OCI-LY1 (cell line): Measurements from ENCODE around the gene KITLG.
"Not testable (repeated sequence)": the region's sequence is repeated elsewhere in the genome, so short reads cannot be mapped to it uniquely, and the experiment has no call there.

ENCODE experiments used
- H2AFZ ChIP-seq: fragments of 200-600 bp; sonication (generic), shearing (Covaris generic); 2 replicates; pipeline ENCODE4 v1.6.0; 2014; ENCODE audit warnings: antibody characterized with exemption, mild to moderate bottlenecking, low read length
- H3F3A ChIP-seq: fragments of 200-600 bp; sonication (generic), shearing (Covaris generic); 2 replicates; pipeline ENCODE4 v1.6.0; 2014; ENCODE audit warnings: mild to moderate bottlenecking, antibody characterized with exemption, low read length, moderate library complexity; ENCODE audit not compliant: insufficient read depth
- H3K27ac ChIP-seq: fragments of 200-600 bp; sonication (generic); 2 replicates; pipeline ENCODE4 v1.5.1; 2014; ENCODE audit warnings: low read length, mixed run types, mild to moderate bottlenecking, low read depth; ENCODE audit not compliant: poor library complexity, severe bottlenecking
- H3K27me3 ChIP-seq: fragments of 200-600 bp; sonication (generic); 2 replicates; pipeline ENCODE4 v1.6.0; 2014; ENCODE audit warnings: antibody characterized with exemption, mild to moderate bottlenecking, low read length, moderate library complexity; ENCODE audit not compliant: insufficient read depth
- H3K36me3 ChIP-seq: fragments of 200-600 bp; sonication (generic); 2 replicates; pipeline ENCODE4 v1.6.1; 2014; ENCODE audit warnings: mild to moderate bottlenecking, antibody characterized with exemption, low read length, moderate library complexity, mixed read lengths; ENCODE audit not compliant: insufficient read depth
- H3K4me1 ChIP-seq: fragments of 200-600 bp; sonication (generic); 2 replicates; pipeline ENCODE4 v1.5.1; 2014; ENCODE audit warnings: mild to moderate bottlenecking, low read length, moderate library complexity; ENCODE audit not compliant: insufficient read depth, severe bottlenecking
- H3K4me2 ChIP-seq: fragments of 200-600 bp; sonication (generic), shearing (Covaris generic); 2 replicates; pipeline ENCODE4 v1.6.1; 2014; ENCODE audit warnings: low read length
- H3K4me3 ChIP-seq: fragments of 200-600 bp; sonication (generic); 2 replicates; pipeline ENCODE4 v1.5.1; 2014; ENCODE audit warnings: low read length, low read depth, mild to moderate bottlenecking, mixed read lengths; ENCODE audit not compliant: poor library complexity, severe bottlenecking
- H3K79me2 ChIP-seq: fragments of 200-600 bp; shearing (Covaris generic); 2 replicates; pipeline ENCODE4 v1.6.1; 2016; ENCODE audit warnings: mixed run types, low read length, mixed read lengths; ENCODE audit not compliant: insufficient read depth
- H3K9ac ChIP-seq: fragments of 200-600 bp; sonication (generic), shearing (Covaris generic); 2 replicates; pipeline ENCODE4 v1.6.1; 2014; ENCODE audit warnings: mild to moderate bottlenecking, low read length, mixed read lengths
- H3K9me2 ChIP-seq: fragments of 200-600 bp; sonication (generic), shearing (Covaris generic); 2 replicates; pipeline ENCODE4 v1.6.1; 2014; ENCODE audit warnings: low read depth, mild to moderate bottlenecking, low read length, mixed read lengths
- H3K9me3 ChIP-seq: fragments of 200-600 bp; shearing (Covaris generic); 2 replicates; pipeline ENCODE4 v1.6.1; 2014; ENCODE audit warnings: low read length, mixed read lengths
- H4K20me1 ChIP-seq: fragments of 200-600 bp; sonication (generic), shearing (Covaris generic); 2 replicates; pipeline ENCODE4 v1.6.0; 2016; ENCODE audit warnings: mild to moderate bottlenecking, low read length; ENCODE audit not compliant: insufficient read depth
- CTCF ChIP-seq: fragments of 200-600 bp; sonication (generic), shearing (Covaris generic); IDR thresholded peaks from 2 replicates; pipeline ENCODE4 v1.5.1; 2017; ENCODE audit warnings: mild to moderate bottlenecking, antibody characterized with exemption, low read length, moderate library complexity, mixed read lengths
- EZH2 ChIP-seq: fragments of 200-600 bp; sonication (generic), shearing (Covaris generic); IDR thresholded peaks from 2 replicates; pipeline ENCODE4 v1.8.0; 2017; ENCODE audit warnings: borderline replicate concordance, mixed run types, mild to moderate bottlenecking, antibody characterized with exemption, low read length, moderate library complexity, mixed read lengths

Gene KITLG

GRCh38 chr12:88580051-88580871, at the start of gene KITLG:
KITLG (minus strand) TSS chr12:88580471; CDS start chr12:88580278, 193 bp downstream.
- H3K27me3 ChIP-seq, result no peaks in the 10 kb centered on the region
- no peak within 1 kb of the TSS for H3K27ac ChIP-seq
- H3K4me2 ChIP-seq, result no peak within 1 kb of the TSS
- H4K20me1 ChIP-seq, result no peaks in the 10 kb centered on the region
- no peak within 1 kb of the TSS for H3K4me3 ChIP-seq
- H3K9me3 ChIP-seq, result no peaks in the 10 kb centered on the region
- H3K4me1 ChIP-seq, result no peaks in the 10 kb centered on the region
- H3K79me2 ChIP-seq, result no peaks in the 10 kb centered on the region
- no peak within 1 kb of the TSS for H2AFZ ChIP-seq
- H3K9me2 ChIP-seq, result no peaks in the 10 kb centered on the region
- no peaks in the 10 kb centered on the region for H3K36me3 ChIP-seq
- TF ChIP-seq CTCF, result no peak
- no peak for TF ChIP-seq EZH2
- no peak within 1 kb of the TSS for H3K9ac ChIP-seq
- no peaks in the 10 kb centered on the region for H3F3A ChIP-seq

GRCh38 chr12:88628856-88629509, 48.7 kb upstream of the KITLG start:
- no peaks in the 10 kb centered on the region for H3F3A ChIP-seq
- H4K20me1 ChIP-seq, result no peaks in the 10 kb centered on the region
- H3K9me3 ChIP-seq, result no peaks in the 10 kb centered on the region
- no peaks in the 10 kb centered on the region for H3K79me2 ChIP-seq
- H3K27ac ChIP-seq, result no peak overlapping the region
- TF ChIP-seq EZH2 (no peak), CTCF (no peak)
- no peak overlapping the region for H3K4me2 ChIP-seq
- H3K36me3 ChIP-seq, result no peaks in the 10 kb centered on the region
- no peak overlapping the region for H3K4me3 ChIP-seq
- no peaks in the 10 kb centered on the region for H3K4me1 ChIP-seq
- H3K9ac ChIP-seq, result no peak overlapping the region
- H3K27me3 ChIP-seq, result no peaks in the 10 kb centered on the region
- no peak overlapping the region for H2AFZ ChIP-seq
- H3K9me2 ChIP-seq, result no peaks in the 10 kb centered on the region

- H3K9ac ChIP-seq, H3K9me3 ChIP-seq, H3K79me2 ChIP-seq, H3K9me2 ChIP-seq, H3K4me1 ChIP-seq, H3K27me3 ChIP-seq, H3K4me3 ChIP-seq, H4K20me1 ChIP-seq, H3F3A ChIP-seq, H2AFZ ChIP-seq, H3K27ac ChIP-seq, H3K36me3 ChIP-seq, H3K4me2 ChIP-seq: not testable (repeated sequence)
Measured at GRCh38 chr12:88628035-88628434, 47.8 kb upstream of the KITLG start.
